GM12878 (cell line): ENCODE measurements around the gene PPL. TPM values are rescaled to one million over a fixed set of nuclear protein-coding genes. Genes with fewer than 3 reads are reported as not detected.

Experiments used
- ATAC-seq: fragments of 200-7000 bp; cut with Tn5 transposase; 3 replicates; pipeline ENCODE4 v1.9.1; 2020; ENCODE audit warnings: mild to moderate bottlenecking, moderate library complexity
- BruUV-seq: library from RNA; stranded (reverse); fragments of 400-500 nt; replicated peaks from 2 replicates; lab custom pipeline; 2021; lab: Mats Ljungman, UMichigan
- CTCF ChIA-PET: fragments of 300-600 bp; sonication (Branson Sonifier 250); formaldehyde crosslinking; extraction: SDS; loops from one replicate; lab custom pipeline; 2021; ENCODE audit warnings: inconsistent platforms; lab: Yijun Ruan, JAX
- POLR2A ChIA-PET: fragments of 350-600 bp; formaldehyde crosslinking; extraction: SDS; loops from one replicate; lab custom pipeline; 2021; ENCODE audit warnings: inconsistent platforms; lab: Charles Lee
- RAD21 ChIA-PET: fragments of 300-600 bp; sonication (Branson Sonifier 250); formaldehyde crosslinking; loops from one replicate; lab custom pipeline; 2023; ENCODE audit warnings: antibody characterized with exemption; ENCODE audit not compliant: unreplicated experiment; lab: Charles Lee
- SMC1A ChIA-PET: fragments of 300-600 bp; sonication (Branson Sonifier 250); formaldehyde crosslinking; loops from one replicate; lab custom pipeline; 2023; ENCODE audit not compliant: unreplicated experiment, uncharacterized antibody; lab: Charles Lee
- DNase-seq: peaks from one replicate; pipeline ENCODE4 v3.0.0-alpha.2; 2011; ENCODE audit warnings: low read depth, low spot score
- FAIRE-seq: peaks from 3 replicates; lab custom pipeline; 2011; peaks lifted over from hg19 to GRCh38; lab: Jason Lieb, UNC
- H2AFZ ChIP-seq: 2 replicates; pipeline ENCODE4 v1.6.0; 2011; ENCODE audit warnings: low read depth, low read length, control low read depth; ENCODE audit not compliant: control insufficient read depth
- H3K27ac ChIP-seq: 2 replicates; pipeline ENCODE4 v1.5.1; 2011; ENCODE audit warnings: control low read depth; ENCODE audit not compliant: control insufficient read depth, insufficient read depth
- H3K27me3 ChIP-seq, 2 experiments: replicated peaks in 1 of 2; 2 replicates each; pipeline versions ENCODE4 v1.6.0 to v1.6.1; 2011; ENCODE audit warnings: low read length in 1 of 2; ENCODE audit not compliant: control insufficient read depth in 2 of 2, insufficient read depth in 2 of 2
- H3K36me3 ChIP-seq, 2 experiments: 2 replicates each; pipeline ENCODE4 v1.5.1; 2011; ENCODE audit warnings: low read length in 1 of 2; ENCODE audit not compliant: control insufficient read depth in 2 of 2, insufficient read depth in 2 of 2
- H3K4me1 ChIP-seq: 2 replicates; pipeline ENCODE4 v1.6.1; 2011; ENCODE audit warnings: mild to moderate bottlenecking, low read length, moderate library complexity, mixed read lengths; ENCODE audit not compliant: control insufficient read depth, insufficient read depth
- H3K4me2 ChIP-seq: 2 replicates; pipeline ENCODE4 v1.6.0; 2011; ENCODE audit warnings: control low read depth; ENCODE audit not compliant: control insufficient read depth, insufficient read depth
- H3K4me3 ChIP-seq: fragments of 200-600 bp; sonication (generic); 2 replicates; pipeline ENCODE4 v1.5.1; 2016
- H3K79me2 ChIP-seq: 2 replicates; pipeline ENCODE4 v1.6.0; 2011; ENCODE audit warnings: low read length; ENCODE audit not compliant: control insufficient read depth, insufficient read depth
- H3K9ac ChIP-seq: 2 replicates; pipeline ENCODE4 v1.8.0; 2011; ENCODE audit warnings: low read length, control low read depth, mixed read lengths; ENCODE audit not compliant: control insufficient read depth, insufficient read depth
- H3K9me3 ChIP-seq: replicated peaks from 3 replicates; pipeline ENCODE4 v1.5.1; 2011; ENCODE audit warnings: mild to moderate bottlenecking, low read length; ENCODE audit not compliant: control insufficient read depth, insufficient read depth
- H4K20me1 ChIP-seq: 2 replicates; pipeline ENCODE4 v1.6.0; 2011; ENCODE audit not compliant: control insufficient read depth, insufficient read depth
- ATF3 ChIP-seq: IDR thresholded peaks from 2 replicates; pipeline ENCODE4 v1.6.1; 2011; ENCODE audit warnings: low read depth, mild to moderate bottlenecking, low read length, moderate library complexity, borderline replicate concordance; ENCODE audit errors: extremely low read depth
- BHLHE40 ChIP-seq, 2 experiments: fragments of 450-650 bp in 1 of 2; IDR thresholded peaks; 2 replicates each; pipeline ENCODE4 v1.6.1; 2011 to 2017; ENCODE audit warnings: low read depth in 2 of 2, borderline replicate concordance in 1 of 2, improper control_type of control experiment in 1 of 2, low read length in 1 of 2, mild to moderate bottlenecking in 1 of 2
- BMI1 ChIP-seq: fragments of 450-650 bp; IDR thresholded peaks from 2 replicates; pipeline ENCODE4 v1.6.1; 2016; ENCODE audit warnings: mild to moderate bottlenecking, moderate library complexity, borderline replicate concordance
- FOXM1 ChIP-seq: IDR thresholded peaks from 2 replicates; pipeline ENCODE4 v1.6.1; 2012; ENCODE audit warnings: low read depth, mild to moderate bottlenecking, inconsistent platforms, low read length, moderate library complexity
- IKZF2 ChIP-seq, 2 experiments: fragments of 450-650 bp; IDR thresholded peaks; 2 replicates each; pipeline ENCODE4 v1.6.1; 2017; ENCODE audit warnings: mild to moderate bottlenecking in 2 of 2, moderate library complexity in 2 of 2
- MEF2A ChIP-seq: IDR thresholded peaks from 2 replicates; pipeline ENCODE4 v1.6.1; 2011; ENCODE audit warnings: low read depth, mild to moderate bottlenecking, low read length, moderate library complexity; ENCODE audit not compliant: insufficient read depth
- POLR2A ChIP-seq: IDR thresholded peaks from 2 replicates; pipeline ENCODE4 v1.6.1; 2011; ENCODE audit warnings: low read depth, mild to moderate bottlenecking, low read length
- POLR2AphosphoS5 ChIP-seq: IDR thresholded peaks from 2 replicates; pipeline ENCODE4 v1.6.1; 2011; ENCODE audit warnings: mild to moderate bottlenecking, low read length, inconsistent platforms
- PRDM15 ChIP-seq: fragments of 450-650 bp; formaldehyde crosslinking; IDR thresholded peaks from 2 replicates; pipeline ENCODE4 v1.4.0; 2020; ENCODE audit warnings: mild to moderate bottlenecking, moderate library complexity
- RB1 ChIP-seq: fragments of 450-650 bp; formaldehyde crosslinking; IDR thresholded peaks from 2 replicates; pipeline ENCODE4 v1.6.1; 2017; ENCODE audit warnings: mild to moderate bottlenecking, borderline replicate concordance
- TCF7 ChIP-seq: IDR thresholded peaks from 2 replicates; pipeline ENCODE4 v1.6.1; 2014; ENCODE audit warnings: antibody characterized with exemption, borderline replicate concordance
- USF1 ChIP-seq: IDR thresholded peaks from 2 replicates; pipeline ENCODE4 v1.6.1; 2011; ENCODE audit warnings: borderline replicate concordance, low read depth, mild to moderate bottlenecking, moderate library complexity, mixed read lengths, low read length; ENCODE audit not compliant: insufficient read depth; ENCODE audit errors: extremely low read length
- WGBS: methylation state at CpG from one replicate; pipeline ENCODE4 v1.1.6; 2016; ENCODE audit warnings: low lambda C conversion rate; ENCODE audit not compliant: insufficient replicate concordance, insufficient coverage; ENCODE audit errors: missing lambda C conversion rate; 5-methylcytosine and 5-hydroxymethylcytosine counted together
- in situ Hi-C: fragments of 300-500 bp; cut with MboI; formaldehyde crosslinking; loops from 9 replicates; pipeline ENCODE4 v1.14.3; 2018; ENCODE audit warnings: mixed read lengths
- intact Hi-C: fragments of 100-400 bp; cut with micrococcal nuclease; formaldehyde crosslinking; loops from one replicate; pipeline ENCODE4 v1.14.2; 2022; ENCODE audit not compliant: unreplicated experiment
- polyA plus RNA-seq, 11 experiments: library from polyadenylated mRNA; depleted of rRNA in 4 of 11; unstranded in 6 of 11; stranded (reverse) in 5 of 11; fragments of >200 nt; fragmentation: Nextera tagmentation in 4 of 11; fragmentation: Illumina TruSeq in 1 of 11; extraction: Ambion mirVana in 4 of 11; extraction: Trizol in 1 of 11; gene quantifications; 1 replicate in 1 of 11; 2 replicates in 10 of 11; pipeline versions ENCODE4 v1.2.1 to v1.2.3, GENCODE V29; 2011 to 2016; ENCODE audit warnings: inconsistent platforms in 2 of 11, missing spikeins in 2 of 11, low read depth in 1 of 11
- total RNA-seq, 4 experiments: library from RNA; depleted of rRNA in 3 of 4; stranded (reverse); fragments of >200 nt in 3 of 4; fragmentation: Illumina TruSeq in 1 of 4; extraction: Trizol in 1 of 4; gene quantifications; 2 replicates each; pipeline versions ENCODE4 v1.2.1 to v1.2.3, GENCODE V29; 2013 to 2021

The PPL gene
- total and polyA plus RNA-seq, 10 of the 15 experiments (the other 5 are each of a cell fraction or from before 2014, with no cell fraction given) = 0.03 to 0.47 (median 0.05) TPM; not detected in 2

GRCh38 chr16:4933871-4934395 is 3.0 kb downstream of the PPL start:
- in situ Hi-C loops (no loop called here), intact Hi-C loops (no loop called here)
- FAIRE-seq (no peak), ATAC-seq (no peak), DNase-seq (no peak)
- Histone ChIP-seq H3K4me3 (no peak overlapping the region), H3K4me1 (no peaks in the 10 kb centered on the region), H3K4me2 (no peak overlapping the region), H3K9ac (no peak overlapping the region), H2AFZ (no peak overlapping the region), H3K27ac (no peak overlapping the region), H3K27me3 (peaks cover 3 to 12% of the 10 kb centered on the region in 2 experiments; a peak in 3 of 4 replicates), H3K36me3 (no peaks in the 10 kb centered on the region), H3K9me3 (no peaks in the 10 kb centered on the region), H3K79me2 (no peaks in the 10 kb centered on the region), H4K20me1 (no peaks in the 10 kb centered on the region; the same call in 1 of the 2 replicates)
- CTCF ChIA-PET = interaction anchor here (0.6 kb wide), 1 partner anchor 1083 kb away, joined by 3 read pairs; no protein-coding TSS in a partner anchor
- SMC1A ChIA-PET = interaction anchor here (0.5 kb wide), 1 partner anchor 387 kb away, joined by 3 read pairs; no protein-coding TSS in a partner anchor
- WGBS = 40% methylated on average over 15 of the region's 15 CpGs
- BruUV-seq = no TSS peak
- TF ChIP-seq FOXM1 = no peak
- no peak for TF ChIP-seq BMI1
- no peak for TF ChIP-seq USF1
- TF ChIP-seq ATF3 = no peak
- no peak for TF ChIP-seq RB1
- TF ChIP-seq MEF2A = no peak
- TF ChIP-seq IKZF2 (IDR thresholded peaks at IDR 0.05) = no peak
- no peak for TF ChIP-seq TCF7
- TF ChIP-seq POLR2AphosphoS5 = no peak
- TF ChIP-seq BHLHE40 (IDR thresholded peaks at IDR 0.05; ENCODE audit: borderline replicate concordance in 1 of 2, low read depth in 2 of 2, low read length in 1 of 2) = no peak
- no peak for TF ChIP-seq POLR2A
- TF ChIP-seq PRDM15 (CRISPR knock-in tag) = no peak
- POLR2A ChIA-PET = no interaction called here
- RAD21 ChIA-PET = interaction anchor here (0.8 kb wide), 1 partner anchor 152 kb away, joined by 3 read pairs; no protein-coding TSS in a partner anchor
